ENCODE measurements around the gene C7. TPM values are rescaled to one million over a fixed set of nuclear protein-coding genes. Genes with fewer than 3 reads are reported as not detected.
A peak's percentile ranks its signal among the peaks of the same experiment; 100 is the strongest.

The C7 gene
- total and polyA plus RNA-seq, 8 donors, result 22.4 to 317 (median 181) TPM

DNA sequence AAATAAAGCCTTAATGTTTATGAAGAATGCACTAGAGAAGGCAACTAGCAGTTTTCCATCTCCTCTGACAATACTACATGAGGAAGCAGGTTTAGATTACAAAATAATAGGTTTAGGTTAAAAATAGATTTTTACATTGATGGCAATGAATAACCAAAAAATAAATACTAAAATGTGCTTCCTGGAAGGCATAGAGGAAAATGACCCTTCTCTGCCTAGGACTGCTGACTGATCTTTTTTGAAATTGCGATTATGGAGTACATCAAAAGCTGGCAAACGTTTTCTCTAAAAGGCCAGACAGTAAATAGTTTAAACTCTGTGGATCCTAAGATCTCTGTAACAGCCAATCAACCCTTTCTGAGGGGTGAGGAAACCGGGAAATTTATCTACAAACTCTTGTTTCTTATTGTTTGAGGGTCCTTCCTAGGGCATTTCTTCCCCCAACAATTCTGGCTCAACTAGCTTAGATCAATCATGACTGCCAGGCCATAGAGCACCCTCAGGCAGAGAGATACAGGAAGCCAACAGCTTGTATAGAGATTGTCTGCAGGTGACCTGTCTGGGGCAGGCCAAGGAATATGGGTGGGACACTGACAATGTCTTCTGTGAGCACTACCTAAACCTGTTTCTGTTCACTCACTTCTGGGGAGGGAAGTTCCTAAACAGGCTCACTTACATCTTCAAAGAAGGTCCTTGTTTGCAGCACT is 94.5 kb downstream of the C7 start:
- H3K9me3 ChIP-seq, result no peaks in the 10 kb centered on the region
- H3K27ac ChIP-seq, result no peak overlapping the region
- no peak overlapping the region for H3K4me3 ChIP-seq
- 54 to 72% (median 60%) methylated on average over 3 of the region's 3 CpGs for WGBS, 5 donors
- no peaks in the 10 kb centered on the region for H3K4me1 ChIP-seq
- intact Hi-C loops (cut with DNase I; ENCODE audit: low total_unique reads), result no loop called here
- no peaks in the 10 kb centered on the region for H3K36me3 ChIP-seq
- H3K27me3 ChIP-seq, result no peaks in the 10 kb centered on the region
- TF ChIP-seq POLR2A (IDR thresholded peaks at IDR 0.05) (no peak), POLR2AphosphoS5 (IDR thresholded peaks at IDR 0.05) (no peak), EP300 (IDR thresholded peaks at IDR 0.05) (no peak)
- TF ChIP-seq, protein P1, sequence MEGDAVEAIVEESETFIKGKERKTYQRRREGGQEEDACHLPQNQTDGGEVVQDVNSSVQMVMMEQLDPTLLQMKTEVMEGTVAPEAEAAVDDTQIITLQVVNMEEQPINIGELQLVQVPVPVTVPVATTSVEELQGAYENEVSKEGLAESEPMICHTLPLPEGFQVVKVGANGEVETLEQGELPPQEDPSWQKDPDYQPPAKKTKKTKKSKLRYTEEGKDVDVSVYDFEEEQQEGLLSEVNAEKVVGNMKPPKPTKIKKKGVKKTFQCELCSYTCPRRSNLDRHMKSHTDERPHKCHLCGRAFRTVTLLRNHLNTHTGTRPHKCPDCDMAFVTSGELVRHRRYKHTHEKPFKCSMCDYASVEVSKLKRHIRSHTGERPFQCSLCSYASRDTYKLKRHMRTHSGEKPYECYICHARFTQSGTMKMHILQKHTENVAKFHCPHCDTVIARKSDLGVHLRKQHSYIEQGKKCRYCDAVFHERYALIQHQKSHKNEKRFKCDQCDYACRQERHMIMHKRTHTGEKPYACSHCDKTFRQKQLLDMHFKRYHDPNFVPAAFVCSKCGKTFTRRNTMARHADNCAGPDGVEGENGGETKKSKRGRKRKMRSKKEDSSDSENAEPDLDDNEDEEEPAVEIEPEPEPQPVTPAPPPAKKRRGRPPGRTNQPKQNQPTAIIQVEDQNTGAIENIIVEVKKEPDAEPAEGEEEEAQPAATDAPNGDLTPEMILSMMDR (IDR thresholded peaks at IDR 0.05), result no peak
- no peak for DNase-seq

DNA sequence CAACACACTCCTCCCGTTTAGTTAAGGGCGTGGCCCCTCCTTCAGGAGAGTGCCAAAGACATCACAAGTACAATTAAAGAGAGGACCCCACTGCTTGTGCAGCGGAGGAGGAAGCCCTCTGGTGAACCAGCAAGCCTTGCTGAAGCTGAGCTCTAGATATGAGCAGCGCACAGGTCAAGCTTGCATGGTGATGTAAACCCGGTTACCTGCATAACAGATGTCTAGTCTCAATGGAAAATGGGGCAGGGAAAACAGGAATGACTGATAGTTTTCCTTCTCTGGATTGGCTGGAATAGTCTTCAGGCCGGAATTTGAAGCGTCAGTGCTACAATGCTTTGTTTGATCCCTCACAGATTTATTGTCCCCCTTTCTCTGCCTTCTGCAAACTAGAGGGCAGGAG is 95.6 kb downstream of the C7 start:
- TF ChIP-seq, protein P1 (IDR thresholded peaks at IDR 0.05), result no peak
- TF ChIP-seq POLR2AphosphoS5 (IDR thresholded peaks at IDR 0.05) (no peak), POLR2A (IDR thresholded peaks at IDR 0.05) (no peak), EP300 (IDR thresholded peaks at IDR 0.05) (no peak)
- H3K27ac ChIP-seq, result no peak overlapping the region
- H3K4me1 ChIP-seq, result no peaks in the 10 kb centered on the region
- WGBS, 5 donors, result 79 to 83% (median 82%) methylated on average over 7 of the region's 7 CpGs
- no peak overlapping the region for H3K4me3 ChIP-seq
- no peaks in the 10 kb centered on the region for H3K9me3 ChIP-seq
- intact Hi-C loops (cut with DNase I; ENCODE audit: low total_unique reads), result no loop called here
- H3K36me3 ChIP-seq, result no peaks in the 10 kb centered on the region
- no peaks in the 10 kb centered on the region for H3K27me3 ChIP-seq
- no peak for DNase-seq

DNA sequence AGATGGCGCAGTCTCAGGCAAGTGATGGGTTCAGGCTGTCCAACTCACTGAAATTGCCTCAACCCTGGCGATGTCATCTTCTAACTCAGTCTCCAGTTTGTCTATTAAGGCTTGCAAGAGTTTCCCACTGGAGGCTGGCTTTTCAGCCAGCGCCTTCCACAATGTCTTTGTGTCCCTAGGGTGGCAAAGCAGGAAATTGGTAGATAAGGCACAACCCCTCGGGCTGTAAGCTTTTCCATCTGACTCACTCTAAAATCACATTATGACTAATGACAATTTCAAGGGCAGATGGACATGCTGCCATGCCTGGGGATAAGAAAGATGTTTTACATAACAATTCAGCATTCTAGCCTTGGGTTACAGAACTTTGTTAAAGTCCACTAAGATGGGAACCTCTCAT is 99.9 kb downstream of the C7 start:
- TF ChIP-seq POLR2AphosphoS5 (IDR thresholded peaks at IDR 0.05) (peak in 1 of 3 donors; percentile 56), EP300 (IDR thresholded peaks at IDR 0.05) (no peak)
- TF ChIP-seq, protein P1 (IDR thresholded peaks at IDR 0.05), result no peak
- WGBS, 5 donors, result 70 to 79% (median 72%) methylated on average over 4 of the region's 4 CpGs
- peak in 1 of 2 donors; percentile 26 for DNase-seq
- Histone ChIP-seq H3K9me3 (no peaks in the 10 kb centered on the region), H3K27me3 (no peaks in the 10 kb centered on the region), H3K4me3 (no peak overlapping the region), H3K27ac (peak overlapping the region in 1 of 5 donors; percentile 3), H3K4me1 (no peaks in the 10 kb centered on the region), H3K36me3 (no peaks in the 10 kb centered on the region)
- intact Hi-C loops (cut with DNase I; ENCODE audit: low total_unique reads), result no loop called here

DNA sequence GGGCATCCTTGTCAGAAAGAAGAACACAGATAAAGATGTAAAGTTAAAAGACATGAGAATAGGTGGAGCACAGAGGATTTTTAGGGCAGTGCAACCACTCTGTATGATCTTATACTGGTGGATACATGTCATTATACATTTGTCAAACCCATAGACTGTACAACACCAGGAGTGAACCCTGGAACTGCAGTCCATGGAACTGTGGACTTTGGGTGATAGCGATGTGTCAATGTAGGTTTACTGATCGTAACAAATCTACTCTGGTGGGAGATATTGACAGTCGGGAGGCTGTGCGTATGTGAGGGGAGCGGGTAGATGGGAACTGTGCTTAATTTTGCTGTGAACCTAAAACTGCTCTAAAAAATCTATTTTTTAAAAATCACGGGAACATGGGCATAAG is 101.3 kb downstream of the C7 start:
- no peaks in the 10 kb centered on the region for H3K27me3 ChIP-seq
- TF ChIP-seq POLR2AphosphoS5 (IDR thresholded peaks at IDR 0.05), result no peak
- no peak for TF ChIP-seq EP300 (IDR thresholded peaks at IDR 0.05)
- TF ChIP-seq, protein P1 (IDR thresholded peaks at IDR 0.05), result no peak
- TF ChIP-seq POLR2A (IDR thresholded peaks at IDR 0.05), result no peak
- intact Hi-C loops (cut with DNase I; ENCODE audit: low total_unique reads), result no loop called here
- H3K4me1 ChIP-seq, result no peaks in the 10 kb centered on the region
- H3K4me3 ChIP-seq, result no peak overlapping the region
- no peak overlapping the region for H3K27ac ChIP-seq
- 86 to 97% (median 96%) methylated on average over 6 of the region's 6 CpGs for WGBS, 5 donors
- no peaks in the 10 kb centered on the region for H3K9me3 ChIP-seq
- H3K36me3 ChIP-seq, result no peaks in the 10 kb centered on the region
- DNase-seq, result no peak
